ENCODE results near the gene ADCYAP1R1. TPM values are rescaled to one million over a fixed set of nuclear protein-coding genes. Genes with fewer than 3 reads are reported as not detected.

The ADCYAP1R1 gene
- total RNA-seq, 5 donors from 2014 or later (not counting 1 experiment from before 2014, with no cell fraction given) = not detected

GRCh38 chr7:31069860-31070555 lies 17.9 kb downstream of the ADCYAP1R1 start:
- no peak overlapping the region for H3K4me3 ChIP-seq (ENCODE audit: control insufficient read depth in 1 of 2, extremely low read depth in 1 of 2, low read length in 1 of 2)
- H3K27me3 Mint-ChIP-seq = no peaks in the 10 kb centered on the region
- DNase-seq (no peak), ATAC-seq (replicated peaks in 1 of 4) (no peak)
- ChIA-PET POLR2A (no interaction called here), CTCF (no interaction called here)
- no peak overlapping the region for H3K27ac ChIP-seq (ENCODE audit: low read length)
- no peaks in the 10 kb centered on the region for H3K36me3 Mint-ChIP-seq
- no peaks in the 10 kb centered on the region for H3K36me3 ChIP-seq (ENCODE audit: control insufficient read depth in 2 of 2, extremely low read depth in 1 of 2, insufficient read depth in 1 of 2, low read length in 1 of 2)
- H3K9me3 Mint-ChIP-seq = no peaks in the 10 kb centered on the region
- H3K9me3 ChIP-seq = no peaks in the 10 kb centered on the region
- no peak overlapping the region for H3K4me3 Mint-ChIP-seq
- H3K4me1 ChIP-seq (ENCODE audit: control insufficient read depth in 1 of 2, extremely low read depth in 1 of 2, insufficient read depth in 2 of 2, low read length in 2 of 2) = no peaks in the 10 kb centered on the region
- 37% methylated on average over 3 of the region's 4 CpGs for WGBS (ENCODE audit: insufficient coverage)
- H3K27ac Mint-ChIP-seq = no peak overlapping the region
- peaks cover 0 to 17% of the 10 kb centered on the region in 2 experiments for H3K27me3 ChIP-seq (replicated peaks in 1 of 2; ENCODE audit: control insufficient read depth in 2 of 2, extremely low read depth in 1 of 2, insufficient read depth in 2 of 2, low read length in 1 of 2)
- H3K4me1 Mint-ChIP-seq = no peaks in the 10 kb centered on the region

- WGBS (ENCODE audit: insufficient coverage) = 55% methylated on average over 3 of the region's 8 CpGs
- H3K4me1 ChIP-seq (ENCODE audit: control insufficient read depth in 1 of 2, extremely low read depth in 1 of 2, insufficient read depth in 2 of 2, low read length in 2 of 2) = no peaks in the 10 kb centered on the region
These were observed 19.0 kb downstream of the ADCYAP1R1 start for GRCh38 chr7:31070991-31071644.

DNA sequence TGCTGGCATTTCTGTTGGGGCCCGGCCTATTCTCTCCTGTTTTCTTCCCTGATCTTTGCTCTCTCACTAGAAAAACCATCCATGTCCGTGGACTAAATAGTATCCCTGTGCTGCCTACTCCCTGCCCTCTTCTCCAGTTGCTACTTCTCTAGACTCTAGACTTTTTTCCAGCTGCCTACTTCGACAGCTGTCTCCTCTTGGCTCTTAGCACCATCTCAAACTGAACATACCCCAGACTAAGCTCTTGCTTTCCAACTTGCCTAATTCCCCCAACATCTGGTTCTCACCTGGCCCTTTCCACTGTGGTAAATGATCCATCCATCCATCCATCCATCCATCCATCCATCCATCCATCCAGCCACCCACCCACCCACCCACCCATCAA lies 19.5 kb downstream of the ADCYAP1R1 start:
- Mint-ChIP-seq H3K36me3 (no peaks in the 10 kb centered on the region), H3K4me1 (no peaks in the 10 kb centered on the region), H3K27me3 (no peaks in the 10 kb centered on the region), H3K27ac (no peak overlapping the region), H3K9me3 (no peaks in the 10 kb centered on the region), H3K4me3 (no peak overlapping the region)
- Histone ChIP-seq H3K27ac (ENCODE audit: low read length) (no peak overlapping the region), H3K36me3 (ENCODE audit: control insufficient read depth in 2 of 2, extremely low read depth in 1 of 2, insufficient read depth in 1 of 2, low read length in 1 of 2) (no peaks in the 10 kb centered on the region), H3K9me3 (no peaks in the 10 kb centered on the region), H3K4me3 (ENCODE audit: control insufficient read depth in 1 of 2, extremely low read depth in 1 of 2, low read length in 1 of 2) (no peak overlapping the region), H3K27me3 (replicated peaks in 1 of 2; ENCODE audit: control insufficient read depth in 2 of 2, extremely low read depth in 1 of 2, insufficient read depth in 2 of 2, low read length in 1 of 2) (peaks cover 0 to 18% of the 10 kb centered on the region in 2 experiments), H3K4me1 (ENCODE audit: control insufficient read depth in 1 of 2, extremely low read depth in 1 of 2, insufficient read depth in 2 of 2, low read length in 2 of 2) (no peaks in the 10 kb centered on the region)
- CTCF ChIA-PET = interaction anchor here in 1 of 2 donors (0.6 kb wide), 1 partner anchor 131 kb away, joined by 3 read pairs; no protein-coding TSS in a partner anchor
- POLR2A ChIA-PET = interaction anchor here in 1 of 2 donors (0.6 kb wide), 1 partner anchor 61 kb away, joined by 9 read pairs; no protein-coding TSS in a partner anchor
- WGBS (ENCODE audit: insufficient coverage) = 38% methylated on average over 3 of the region's 3 CpGs
- DNase-seq (no peak), ATAC-seq (replicated peaks in 1 of 4) (no peak)

More at GRCh38 chr7:31070991-31071644, 19.0 kb downstream of the ADCYAP1R1 start:
- Mint-ChIP-seq H3K36me3 (no peaks in the 10 kb centered on the region), H3K27ac (no peak overlapping the region), H3K27me3 (no peaks in the 10 kb centered on the region), H3K4me1 (no peaks in the 10 kb centered on the region), H3K4me3 (no peak overlapping the region), H3K9me3 (no peaks in the 10 kb centered on the region)
- no peak for ATAC-seq (replicated peaks in 1 of 4)
- no peak overlapping the region for H3K27ac ChIP-seq (ENCODE audit: low read length)
- POLR2A ChIA-PET = interaction anchor here in 1 of 2 donors (0.6 kb wide), 1 partner anchor 1819 kb away, joined by 4 read pairs; no protein-coding TSS in a partner anchor
- CTCF ChIA-PET = interaction anchor here in 1 of 2 donors (0.6 kb wide), 1 partner anchor 130 kb away, joined by 3 read pairs; no protein-coding TSS in a partner anchor
- no peak overlapping the region for H3K4me3 ChIP-seq (ENCODE audit: control insufficient read depth in 1 of 2, extremely low read depth in 1 of 2, low read length in 1 of 2)
- no peaks in the 10 kb centered on the region for H3K9me3 ChIP-seq
- no peak for DNase-seq
- H3K36me3 ChIP-seq (ENCODE audit: control insufficient read depth in 2 of 2, extremely low read depth in 1 of 2, insufficient read depth in 1 of 2, low read length in 1 of 2) = no peaks in the 10 kb centered on the region
- peaks cover 0 to 19% of the 10 kb centered on the region in 2 experiments for H3K27me3 ChIP-seq (replicated peaks in 1 of 2; ENCODE audit: control insufficient read depth in 2 of 2, extremely low read depth in 1 of 2, insufficient read depth in 2 of 2, low read length in 1 of 2)

GRCh38 chr7:31073326-31074119 lies 21.4 kb downstream of the ADCYAP1R1 start:
- Mint-ChIP-seq H3K27ac (no peak overlapping the region), H3K4me1 (no peaks in the 10 kb centered on the region), H3K4me3 (no peak overlapping the region), H3K36me3 (no peaks in the 10 kb centered on the region), H3K9me3 (no peaks in the 10 kb centered on the region), H3K27me3 (no peaks in the 10 kb centered on the region)
- ATAC-seq (replicated peaks in 1 of 4) (no peak), DNase-seq (no peak)
- Histone ChIP-seq H3K4me1 (ENCODE audit: control insufficient read depth in 1 of 2, extremely low read depth in 1 of 2, insufficient read depth in 2 of 2, low read length in 2 of 2) (no peaks in the 10 kb centered on the region), H3K27me3 (replicated peaks in 1 of 2; ENCODE audit: control insufficient read depth in 2 of 2, extremely low read depth in 1 of 2, insufficient read depth in 2 of 2, low read length in 1 of 2) (peaks cover 0 to 27% of the 10 kb centered on the region in 2 experiments), H3K36me3 (ENCODE audit: control insufficient read depth in 2 of 2, extremely low read depth in 1 of 2, insufficient read depth in 1 of 2, low read length in 1 of 2) (no peaks in the 10 kb centered on the region), H3K27ac (ENCODE audit: low read length) (no peak overlapping the region), H3K9me3 (no peaks in the 10 kb centered on the region), H3K4me3 (ENCODE audit: control insufficient read depth in 1 of 2, extremely low read depth in 1 of 2, low read length in 1 of 2) (no peak overlapping the region)
- ChIA-PET CTCF (no interaction called here), POLR2A (no interaction called here)
- 68% methylated on average over 2 of the region's 5 CpGs for WGBS (ENCODE audit: insufficient coverage)

DNA sequence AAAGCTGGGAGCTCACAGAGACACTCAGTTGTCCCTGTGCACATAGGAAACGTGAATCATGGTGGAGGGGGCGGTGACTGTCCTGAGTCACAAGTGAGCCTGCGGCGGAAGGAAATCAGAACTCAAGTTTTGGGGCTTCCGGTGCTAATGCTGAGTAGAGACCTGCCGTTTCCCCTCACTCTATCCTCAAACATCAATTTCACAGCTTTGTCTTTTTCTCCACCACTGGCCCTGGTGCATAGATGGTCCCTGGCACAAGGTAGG lies 21.9 kb downstream of the ADCYAP1R1 start:
- WGBS (ENCODE audit: insufficient coverage) = 74% methylated on average over 6 of the region's 6 CpGs
- H3K36me3 Mint-ChIP-seq = no peaks in the 10 kb centered on the region
- CTCF ChIA-PET = no interaction called here

DNA sequence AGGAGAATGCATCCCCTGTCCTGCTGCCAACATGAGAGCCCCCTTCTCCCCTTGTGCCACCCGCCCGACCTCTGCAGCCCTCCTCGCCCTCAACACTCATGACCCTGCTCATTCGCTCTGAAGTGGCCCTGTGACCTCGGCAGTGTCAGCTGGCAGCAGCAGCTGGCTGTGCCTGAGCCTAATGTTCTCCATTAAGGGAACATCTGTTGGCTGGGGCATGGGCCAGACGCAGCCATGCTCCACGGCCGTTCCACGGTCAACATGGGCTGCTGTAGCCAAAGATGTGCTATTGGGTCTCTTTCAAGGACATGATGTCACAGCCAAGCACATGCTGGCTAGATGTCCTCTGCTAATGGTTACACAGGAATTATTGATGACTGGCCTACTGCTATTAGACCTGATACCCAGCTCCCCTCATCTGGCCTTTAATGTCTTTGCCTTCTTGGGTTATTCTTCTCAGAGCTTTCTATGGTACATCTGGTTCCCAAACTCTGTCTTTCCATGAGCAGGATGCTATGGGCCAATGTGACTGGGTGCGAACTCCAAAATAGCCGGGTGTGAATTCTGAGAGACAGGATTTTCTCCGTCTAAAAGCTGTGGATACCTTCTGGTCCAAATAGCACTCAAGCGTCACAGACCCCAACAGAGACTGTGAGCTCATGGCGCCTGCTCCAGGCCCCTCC lies 22.4 kb downstream of the ADCYAP1R1 start:
- ChIA-PET POLR2A (no interaction called here), CTCF (no interaction called here)
- Mint-ChIP-seq H3K27me3 (peaks cover 0 to 1% of the 10 kb centered on the region in 2 donors), H3K27ac (no peak overlapping the region), H3K4me3 (no peak overlapping the region), H3K9me3 (no peaks in the 10 kb centered on the region), H3K36me3 (no peaks in the 10 kb centered on the region), H3K4me1 (no peaks in the 10 kb centered on the region)
- H3K4me1 ChIP-seq (ENCODE audit: control insufficient read depth in 1 of 2, extremely low read depth in 1 of 2, insufficient read depth in 2 of 2, low read length in 2 of 2) = no peaks in the 10 kb centered on the region
- H3K4me3 ChIP-seq (ENCODE audit: control insufficient read depth in 1 of 2, extremely low read depth in 1 of 2, low read length in 1 of 2) = no peak overlapping the region
- DNase-seq = no peak
- peaks cover 0 to 35% of the 10 kb centered on the region in 2 experiments for H3K27me3 ChIP-seq (replicated peaks in 1 of 2; ENCODE audit: control insufficient read depth in 2 of 2, extremely low read depth in 1 of 2, insufficient read depth in 2 of 2, low read length in 1 of 2)
- 89% methylated on average over 14 of the region's 14 CpGs for WGBS (ENCODE audit: insufficient coverage)
- ATAC-seq (replicated peaks in 1 of 4) = no peak
- no peaks in the 10 kb centered on the region for H3K9me3 ChIP-seq
- no peaks in the 10 kb centered on the region for H3K36me3 ChIP-seq (ENCODE audit: control insufficient read depth in 2 of 2, extremely low read depth in 1 of 2, insufficient read depth in 1 of 2, low read length in 1 of 2)
- H3K27ac ChIP-seq (ENCODE audit: low read length) = no peak overlapping the region

More for the DNA sequence above, 21.9 kb downstream of the ADCYAP1R1 start:
- Histone ChIP-seq H3K27me3 (replicated peaks in 1 of 2; ENCODE audit: control insufficient read depth in 2 of 2, extremely low read depth in 1 of 2, insufficient read depth in 2 of 2, low read length in 1 of 2) (peaks cover 0 to 30% of the 10 kb centered on the region in 2 experiments), H3K9me3 (no peaks in the 10 kb centered on the region), H3K36me3 (ENCODE audit: control insufficient read depth in 2 of 2, extremely low read depth in 1 of 2, insufficient read depth in 1 of 2, low read length in 1 of 2) (no peaks in the 10 kb centered on the region), H3K4me3 (ENCODE audit: control insufficient read depth in 1 of 2, extremely low read depth in 1 of 2, low read length in 1 of 2) (no peak overlapping the region), H3K4me1 (ENCODE audit: control insufficient read depth in 1 of 2, extremely low read depth in 1 of 2, insufficient read depth in 2 of 2, low read length in 2 of 2) (no peaks in the 10 kb centered on the region), H3K27ac (ENCODE audit: low read length) (no peak overlapping the region)
- H3K27ac Mint-ChIP-seq = no peak overlapping the region
- H3K4me1 Mint-ChIP-seq = no peaks in the 10 kb centered on the region
- no peaks in the 10 kb centered on the region for H3K9me3 Mint-ChIP-seq
- POLR2A ChIA-PET = no interaction called here
- DNase-seq = no peak
- H3K4me3 Mint-ChIP-seq = no peak overlapping the region
- no peaks in the 10 kb centered on the region for H3K27me3 Mint-ChIP-seq
- no peak for ATAC-seq (replicated peaks in 1 of 4)
